ENCODE measurements around the gene HOXA1.

DNA sequence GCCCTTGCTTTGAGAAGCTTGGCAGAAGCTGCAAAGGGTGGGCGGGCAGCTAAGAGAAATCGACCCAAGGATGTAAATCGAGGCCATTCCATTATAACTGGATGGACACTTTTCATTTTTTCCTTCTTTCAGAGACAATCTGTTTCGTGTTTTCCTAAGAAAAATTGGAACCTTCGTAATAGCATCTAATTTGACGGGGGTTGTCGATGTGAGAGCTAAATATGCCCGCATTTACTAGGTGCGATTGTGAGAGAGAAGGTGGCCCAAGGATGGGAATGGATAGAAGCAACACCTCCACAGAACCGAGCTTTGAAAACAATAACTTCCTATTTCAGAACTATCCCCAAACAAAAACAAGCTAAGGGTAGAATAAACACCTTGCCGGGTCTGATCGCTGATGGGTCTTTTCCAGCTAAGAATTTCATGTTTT, 35.6 kb upstream of the HOXA1 start:
- TF ChIP-seq POLR2AphosphoS5 (IDR thresholded peaks at IDR 0.05; ENCODE audit: low read depth, low read length) (no peak), FOXP2 (optimal IDR thresholded peaks at IDR 0.05; ENCODE audit: borderline replicate concordance, extremely low read depth, extremely low read length, insufficient read depth) (no peak)
